GM23338 (cell line): Measurements from ENCODE around the gene CDKL4. TPM values are rescaled to one million over a fixed set of nuclear protein-coding genes. Genes with fewer than 3 reads are reported as not detected.

Source experiments
- ATAC-seq: fragments of 200-7000 bp; cut with Tn5 transposase; 3 replicates; pipeline ENCODE4 v1.9.1; 2020
- DNase-seq: peaks from one replicate; pipeline ENCODE4 v3.0.0-alpha.2; 2015; ENCODE audit warnings: low spot score
- H2AFZ ChIP-seq: fragments of 200-600 bp; sonication (generic); 2 replicates; pipeline ENCODE4 v1.8.0; 2016; ENCODE audit warnings: antibody characterized with exemption, mild to moderate bottlenecking, moderate library complexity
- H3F3A ChIP-seq: fragments of 200-600 bp; sonication (generic); replicated peaks from 2 replicates; pipeline ENCODE4 v1.8.0; 2017; ENCODE audit warnings: antibody characterized with exemption, mixed run types, low read depth
- H3K27ac ChIP-seq: fragments of 200-600 bp; sonication (generic); 2 replicates; pipeline ENCODE4 v1.6.1; 2016; ENCODE audit warnings: low read depth
- H3K27me3 ChIP-seq: fragments of 200-600 bp; sonication (generic); 2 replicates; pipeline ENCODE4 v1.8.0; 2016; ENCODE audit warnings: mild to moderate bottlenecking, mixed run types, moderate library complexity; ENCODE audit not compliant: insufficient read depth
- H3K36me3 ChIP-seq: fragments of 200-600 bp; sonication (generic); 2 replicates; pipeline ENCODE4 v1.8.0; 2016; ENCODE audit warnings: mild to moderate bottlenecking; ENCODE audit not compliant: insufficient read depth
- H3K4me1 ChIP-seq: fragments of 200-600 bp; sonication (generic); 2 replicates; pipeline ENCODE4 v1.8.0; 2016; ENCODE audit warnings: mild to moderate bottlenecking, moderate library complexity; ENCODE audit not compliant: insufficient read depth
- H3K4me2 ChIP-seq: fragments of 200-600 bp; sonication (generic); 2 replicates; pipeline ENCODE4 v1.7.1; 2017; ENCODE audit warnings: mixed run types
- H3K4me3 ChIP-seq: fragments of 200-600 bp; sonication (generic); 2 replicates; pipeline ENCODE4 v1.6.1; 2016; ENCODE audit warnings: mixed run types
- H3K79me2 ChIP-seq: fragments of 200-600 bp; sonication (generic); replicated peaks from 2 replicates; pipeline ENCODE4 v1.8.0; 2017; ENCODE audit warnings: mild to moderate bottlenecking; ENCODE audit not compliant: insufficient read depth
- H3K9me2 ChIP-seq: fragments of 200-600 bp; sonication (generic); 2 replicates; pipeline ENCODE4 v1.8.0; 2017; ENCODE audit not compliant: insufficient read depth
- H4K20me1 ChIP-seq: fragments of 200-600 bp; sonication (generic); replicated peaks from 2 replicates; pipeline ENCODE4 v1.8.0; 2017; ENCODE audit warnings: mild to moderate bottlenecking; ENCODE audit not compliant: insufficient read depth
- H3K27ac Mint-ChIP-seq: 2 replicates; pipeline ENCODE4 v1.8.0; 2020; ENCODE audit warnings: inconsistent platforms, mild to moderate bottlenecking, moderate library complexity, mixed read lengths
- H3K27me3 Mint-ChIP-seq: 3 replicates; pipeline ENCODE4 v1.8.0; 2022; ENCODE audit warnings: low read depth, mild to moderate bottlenecking, moderate library complexity, mixed read lengths, inconsistent platforms; ENCODE audit not compliant: insufficient read depth, poor library complexity
- H3K36me3 Mint-ChIP-seq: 3 replicates; pipeline ENCODE4 v1.8.0; 2021; ENCODE audit warnings: low read depth, mild to moderate bottlenecking, inconsistent platforms, moderate library complexity, mixed read lengths
- H3K4me1 Mint-ChIP-seq: 3 replicates; pipeline ENCODE4 v1.8.0; 2020; ENCODE audit warnings: mild to moderate bottlenecking, inconsistent platforms, mixed read lengths
- H3K4me3 Mint-ChIP-seq: 3 replicates; pipeline ENCODE4 v1.8.0; 2021; ENCODE audit warnings: moderate library complexity, mild to moderate bottlenecking, inconsistent platforms, mixed read lengths
- H3K9me3 Mint-ChIP-seq: 3 replicates; pipeline ENCODE4 v1.8.0; 2020; ENCODE audit warnings: moderate library complexity, mild to moderate bottlenecking, inconsistent platforms, mixed read lengths
- CREB1 ChIP-seq: fragments of 250-450 bp; sonication (Bioruptor Pico); IDR thresholded peaks from 2 replicates; pipeline ENCODE4 v1.5.0; 2020; ENCODE audit warnings: low read depth, mild to moderate bottlenecking, moderate library complexity
- CTCF ChIP-seq, 2 experiments: fragments of 200-600 bp in 1 of 2; sonication (generic) in 1 of 2; conservative IDR thresholded peaks; 2 replicates each; pipeline versions ENCODE4 v1.5.1 to v1.6.1; 2016 to 2017; ENCODE audit warnings: antibody characterized with exemption in 2 of 2, low read depth in 2 of 2, mild to moderate bottlenecking in 2 of 2, moderate library complexity in 1 of 2
- EZH2 ChIP-seq: fragments of 200-600 bp; sonication (generic); IDR thresholded peaks from one replicate; pipeline ENCODE4 v1.8.0; 2017; ENCODE audit warnings: antibody characterized with exemption, mild to moderate bottlenecking, low read depth; ENCODE audit not compliant: unreplicated experiment
- EZH2phosphoT487 ChIP-seq: fragments of 200-600 bp; sonication (generic); IDR thresholded peaks from one replicate; pipeline ENCODE4 v1.8.1; 2018; ENCODE audit warnings: antibody characterized with exemption; ENCODE audit not compliant: unreplicated experiment
- JUNB ChIP-seq: IDR thresholded peaks from one replicate; pipeline ENCODE4 v1.6.1; 2016; ENCODE audit warnings: antibody characterized with exemption; ENCODE audit not compliant: unreplicated experiment
- NANOG ChIP-seq: IDR thresholded peaks from 2 replicates; pipeline ENCODE4 v1.6.1; 2016; ENCODE audit warnings: antibody characterized with exemption, borderline replicate concordance
- POLR2AphosphoS5 ChIP-seq: IDR thresholded peaks from 2 replicates; pipeline ENCODE4 v1.6.1; 2016; ENCODE audit warnings: antibody characterized with exemption, low read depth
- REST ChIP-seq: IDR thresholded peaks from one replicate; pipeline ENCODE4 v1.6.1; 2018; ENCODE audit warnings: antibody characterized with exemption; ENCODE audit not compliant: unreplicated experiment
- STAT1 ChIP-seq: IDR thresholded peaks from one replicate; pipeline ENCODE4 v1.6.1; 2016; ENCODE audit warnings: antibody characterized with exemption; ENCODE audit not compliant: unreplicated experiment
- ZNF331 ChIP-seq: fragments of 250-450 bp; sonication (Bioruptor Pico); IDR thresholded peaks from 2 replicates; pipeline ENCODE4 v1.5.0; 2020; ENCODE audit warnings: low read depth, mild to moderate bottlenecking, moderate library complexity
- ZNF462 ChIP-seq: fragments of 250-450 bp; sonication (Bioruptor Pico); IDR thresholded peaks from 2 replicates; pipeline ENCODE4 v1.5.0; 2020; ENCODE audit warnings: mild to moderate bottlenecking, moderate library complexity
- polyA plus RNA-seq: library from polyadenylated mRNA; unstranded; fragments of >200 nt; fragmentation: Nextera tagmentation; extraction: Ambion mirVana; gene quantifications from 2 replicates; pipeline ENCODE4 v1.2.1, GENCODE V29; 2016
- total RNA-seq: library from RNA; depleted of rRNA; stranded (reverse); fragments of >200 nt; shearing (Covaris generic); gene quantifications from 2 replicates; pipeline ENCODE4 v1.2.3, GENCODE V29; 2014

Gene CDKL4
- total and polyA plus RNA-seq, 2 experiments from 2014 or later = 0.24 TPM; not detected in 1

- Histone ChIP-seq H3K4me2 (no peak overlapping the region), H2AFZ (peak overlapping the region; percentile 61; the same call in 1 of the 2 replicates), H3K4me1 (peaks cover 13% of the 10 kb centered on the region), H4K20me1 (no peaks in the 10 kb centered on the region), H3K27me3 (no peaks in the 10 kb centered on the region), H3K36me3 (no peaks in the 10 kb centered on the region), H3F3A (no peaks in the 10 kb centered on the region), H3K79me2 (no peaks in the 10 kb centered on the region), H3K9me2 (peaks cover 5% of the 10 kb centered on the region; the same call in 1 of the 2 replicates), H3K4me3 (no peak overlapping the region), H3K27ac (no peak overlapping the region)
- Mint-ChIP-seq H3K27ac (no peak overlapping the region), H3K4me3 (no peak overlapping the region; the same call in 2 of the 3 replicates), H3K9me3 (no peaks in the 10 kb centered on the region; the same call in 2 of the 3 replicates), H3K4me1 (peaks cover 13% of the 10 kb centered on the region), H3K36me3 (no peaks in the 10 kb centered on the region), H3K27me3 (no peaks in the 10 kb centered on the region)
- TF ChIP-seq STAT1 (no peak), NANOG (no peak), CTCF (conservative IDR thresholded peaks at IDR 0.05; ENCODE audit: low read depth in 2 of 2) (no peak), EZH2 (no peak), EZH2phosphoT487 (no peak), ZNF331 (CRISPR knock-in tag) (no peak), JUNB (no peak), REST (no peak), POLR2AphosphoS5 (no peak), ZNF462 (CRISPR knock-in tag) (no peak), CREB1 (CRISPR knock-in tag) (no peak)
- ATAC-seq = no peak
- no peak for DNase-seq
Measured at GRCh38 chr2:39135690-39136259, 108.0 kb downstream of the CDKL4 start.
